NK-92 (cell line): ENCODE measurements around the gene RACGAP1.

Experiments
- DNase-seq: peaks from one replicate; lab custom pipeline; 2025; ENCODE audit not compliant: unreplicated experiment; lab: John Stamatoyannopoulos, UW

Gene RACGAP1

DNA sequence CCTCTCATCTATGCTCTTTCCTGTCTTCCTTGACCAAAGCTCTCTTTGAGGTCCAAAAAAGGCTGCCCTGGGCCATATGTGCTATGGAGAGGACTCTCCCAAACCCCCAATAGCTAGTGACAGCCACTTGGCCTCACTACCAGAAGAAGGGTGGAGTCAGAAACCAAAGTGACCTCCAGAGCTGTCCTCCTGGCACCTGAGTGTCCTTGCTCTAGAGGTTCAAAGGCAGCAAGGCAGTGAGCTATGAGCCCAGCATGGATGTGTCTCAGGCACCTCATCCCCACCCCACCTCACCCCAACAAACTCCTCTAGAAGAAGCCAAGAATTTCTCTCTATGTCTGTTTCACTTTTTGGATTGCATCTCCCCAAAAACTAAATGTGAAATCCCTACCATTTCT lies 67.7 kb downstream of the RACGAP1 start:
- no peak for DNase-seq

- no peak for DNase-seq
These were observed 68.4 kb downstream of the RACGAP1 start for GRCh38 chr12:49956663-49957569.

GRCh38 chr12:49955899-49956662 lies 69.2 kb downstream of the RACGAP1 start:
- DNase-seq: no peak

DNA sequence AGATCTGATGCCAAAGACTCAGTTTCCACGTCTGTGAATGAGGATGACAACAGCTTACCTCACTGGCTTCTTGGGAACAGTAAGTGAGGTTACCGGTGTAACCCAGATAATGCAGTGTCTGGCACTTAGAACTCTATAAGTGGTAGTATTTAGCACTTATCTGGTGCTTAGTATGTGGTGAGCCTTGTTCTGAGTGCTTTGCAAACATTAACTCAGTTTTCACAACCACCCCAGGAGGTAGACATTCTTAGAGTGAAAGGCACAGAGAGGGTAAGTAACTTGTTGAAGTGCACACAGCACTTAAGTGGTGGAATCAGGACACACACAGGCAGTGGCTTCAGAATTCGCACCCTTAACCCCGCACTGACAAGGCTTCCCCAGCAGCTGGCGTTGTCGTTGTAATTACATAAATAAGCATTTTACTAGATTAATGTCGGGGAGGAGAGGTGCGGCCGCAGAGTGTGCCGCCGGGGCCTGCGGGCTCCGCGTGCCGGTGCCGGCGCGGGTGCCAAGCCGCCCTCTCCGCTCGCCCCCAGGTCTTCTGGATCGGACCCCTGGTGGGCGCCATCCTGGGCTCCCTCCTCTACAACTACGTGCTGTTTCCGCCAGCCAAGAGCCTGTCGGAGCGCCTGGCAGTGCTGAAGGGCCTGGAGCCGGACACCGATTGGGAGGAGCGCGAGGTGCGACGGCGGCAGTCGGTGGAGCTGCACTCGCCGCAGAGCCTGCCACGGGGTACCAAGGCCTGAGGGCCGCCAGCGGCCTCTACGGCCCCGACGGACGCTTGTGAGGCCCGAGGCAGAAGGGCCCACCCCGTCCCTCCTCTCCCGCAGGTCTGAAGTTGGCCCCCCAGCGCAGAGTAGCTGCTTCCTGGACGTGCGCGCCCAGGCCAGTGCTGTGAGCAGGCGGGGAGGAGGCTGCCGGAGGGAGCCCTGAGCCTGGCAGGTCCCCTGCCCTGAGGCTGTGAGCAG lies 70.1 kb downstream of the RACGAP1 start:
- no peak for DNase-seq

- DNase-seq: no peak
These were observed 71.1 kb downstream of the RACGAP1 start for GRCh38 chr12:49953961-49954846.

GRCh38 chr12:49953151-49953550 lies 72.1 kb downstream of the RACGAP1 start:
- no peak for DNase-seq

DNA sequence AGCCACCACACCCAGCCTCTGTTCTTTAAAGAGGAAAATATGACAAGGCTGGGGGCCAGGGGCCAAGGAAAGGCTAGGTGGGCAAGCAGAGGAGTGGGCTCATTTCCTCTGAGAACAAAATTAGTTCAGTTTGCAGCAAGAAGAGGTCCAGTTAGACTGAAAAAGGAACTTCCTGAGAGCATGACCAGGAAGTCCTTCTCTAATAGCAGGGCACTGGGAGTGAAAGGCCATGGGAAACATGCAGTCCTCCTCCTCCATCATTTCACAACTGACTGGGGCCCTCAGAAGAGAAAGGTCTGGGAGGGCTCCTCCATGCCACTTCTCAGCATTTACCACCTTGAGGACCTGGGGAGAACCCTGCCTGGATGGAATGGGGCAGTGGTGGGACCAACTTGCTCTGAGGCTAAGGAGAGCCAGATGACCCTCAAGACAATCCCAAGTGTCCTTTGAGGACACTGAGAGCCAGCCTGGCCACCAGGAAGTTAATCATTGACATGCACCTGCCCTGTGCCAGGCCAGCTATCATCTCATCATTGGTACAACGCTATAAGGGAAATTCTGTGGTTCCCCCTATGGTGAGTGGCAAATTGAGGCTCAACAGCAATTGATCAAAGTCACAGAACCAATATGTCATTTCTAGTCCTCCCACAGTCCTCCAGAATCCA lies 72.8 kb downstream of the RACGAP1 start:
- DNase-seq: no peak

- DNase-seq: no peak
These were observed 73.7 kb downstream of the RACGAP1 start for GRCh38 chr12:49951411-49952240.

GRCh38 chr12:49950273-49951251 lies 74.7 kb downstream of the RACGAP1 start, which contains the start of gene AQP2:
Gene AQP2 (plus strand): TSS chr12:49950737. CDS start chr12:49950831, 94 bp downstream.
- no peak for DNase-seq

DNA sequence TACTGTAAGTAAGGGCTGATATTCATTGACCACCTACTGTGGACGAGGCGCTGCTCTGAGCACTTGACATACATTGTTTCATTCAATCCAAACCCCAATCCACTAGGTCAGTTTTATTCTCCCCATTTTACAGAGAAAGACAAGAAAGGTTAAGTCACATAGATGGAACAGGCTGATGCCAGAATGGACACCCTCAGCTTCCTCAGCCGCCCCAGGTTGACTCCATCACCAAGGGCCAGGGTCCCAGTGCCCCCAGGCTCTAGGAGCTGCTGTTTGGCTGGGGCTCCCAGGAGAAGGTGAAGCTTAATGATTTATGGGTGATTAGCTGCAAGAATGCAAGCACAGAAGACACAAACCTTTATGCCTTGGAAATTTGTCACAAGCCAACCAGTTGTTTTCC lies 75.4 kb downstream of the RACGAP1 start:
- no peak for DNase-seq

DNA sequence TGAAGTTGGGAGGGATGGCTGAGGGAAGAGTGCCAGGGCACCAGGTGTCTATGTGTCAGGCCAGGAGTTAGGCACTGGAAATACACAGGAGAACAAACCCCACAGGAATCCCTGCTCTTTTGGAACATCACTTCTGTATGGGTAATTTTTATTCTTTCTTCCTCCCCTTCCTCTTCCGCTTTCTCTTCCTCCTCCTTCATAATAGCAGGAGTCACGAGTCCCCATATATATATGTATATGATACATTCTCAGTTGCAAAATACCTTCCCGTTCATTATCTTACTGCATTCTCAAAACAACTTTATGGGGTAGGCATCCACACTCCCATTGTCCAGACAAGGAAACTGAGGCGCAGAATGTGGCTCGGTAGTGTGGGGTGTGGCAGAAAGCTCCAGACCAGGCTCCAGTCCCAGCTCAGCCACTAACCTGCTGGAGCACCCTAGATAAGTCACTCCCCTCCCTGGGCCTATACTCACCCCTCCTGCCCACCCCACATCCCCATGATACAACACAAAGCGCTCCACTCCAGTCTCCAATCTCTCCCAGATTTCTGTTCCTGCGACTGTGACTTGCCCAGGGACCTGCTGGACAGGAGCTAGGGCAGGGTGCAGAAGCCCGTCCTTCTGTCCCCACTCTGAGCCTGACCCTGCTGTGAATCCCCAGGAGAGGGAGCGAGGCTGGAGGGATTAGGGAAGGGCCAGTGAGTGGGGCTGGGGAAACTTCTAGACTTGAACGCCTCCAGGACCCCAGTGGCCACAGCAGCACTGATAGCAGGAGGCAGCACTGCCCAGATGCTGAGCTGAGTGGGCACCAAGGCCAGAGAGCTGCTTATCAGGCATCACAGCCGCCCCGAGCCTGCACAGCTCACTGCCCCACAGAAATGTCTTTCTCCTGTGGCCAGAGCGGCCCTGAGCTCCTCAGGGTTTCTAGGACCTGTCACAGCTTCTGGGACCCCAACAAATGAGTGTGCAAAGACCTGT lies 76.1 kb downstream of the RACGAP1 start:
- DNase-seq: no peak

DNA sequence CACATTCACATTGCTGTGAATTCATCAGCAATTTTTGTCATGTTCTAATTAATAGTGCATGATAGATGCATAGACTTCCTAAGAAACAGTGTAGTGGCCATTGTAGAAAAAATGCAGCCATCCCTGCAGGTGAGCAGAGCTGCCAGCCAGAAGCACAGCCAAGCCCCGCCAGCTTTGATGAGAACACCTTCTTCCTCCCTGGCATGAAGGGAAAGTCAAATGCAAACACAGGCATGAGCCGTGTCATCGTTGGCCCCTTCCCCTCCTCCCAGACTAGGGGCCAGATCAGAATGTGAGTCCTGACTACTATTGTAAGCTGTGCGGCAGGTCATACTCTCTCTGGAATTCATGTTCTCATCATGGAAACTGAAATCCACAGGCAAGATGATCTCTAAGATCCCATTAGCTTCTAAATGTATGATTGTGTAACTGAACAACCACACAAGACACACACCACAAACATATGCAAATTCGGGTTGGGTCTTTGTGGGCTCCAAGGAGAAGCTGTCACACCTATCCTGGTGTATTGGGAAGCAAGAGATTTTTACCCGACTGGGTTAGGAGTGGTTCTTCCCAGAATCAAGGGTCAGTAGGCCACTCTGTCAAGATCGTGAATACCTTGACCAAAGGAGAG lies 77.6 kb downstream of the RACGAP1 start:
- DNase-seq: no peak

DNA sequence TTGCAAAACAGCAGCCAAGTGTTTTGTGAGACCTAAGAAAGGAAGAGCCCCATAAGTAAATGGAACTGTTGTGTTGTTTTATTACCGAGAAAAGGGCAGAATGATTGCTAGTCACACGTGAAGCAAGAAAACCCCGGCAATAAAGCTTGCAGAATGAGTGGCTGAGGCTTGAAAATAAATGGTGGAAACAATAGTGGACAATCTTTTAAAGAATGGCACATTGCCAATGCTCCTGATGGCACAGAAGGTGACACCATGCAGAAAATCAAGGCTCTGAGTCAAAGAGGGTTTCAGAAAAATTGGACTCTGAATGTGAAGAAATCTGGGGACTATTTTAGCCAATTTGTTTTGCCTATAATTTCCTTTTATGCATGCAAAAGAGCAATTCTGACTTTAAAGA lies 78.8 kb downstream of the RACGAP1 start:
- DNase-seq: no peak

DNA sequence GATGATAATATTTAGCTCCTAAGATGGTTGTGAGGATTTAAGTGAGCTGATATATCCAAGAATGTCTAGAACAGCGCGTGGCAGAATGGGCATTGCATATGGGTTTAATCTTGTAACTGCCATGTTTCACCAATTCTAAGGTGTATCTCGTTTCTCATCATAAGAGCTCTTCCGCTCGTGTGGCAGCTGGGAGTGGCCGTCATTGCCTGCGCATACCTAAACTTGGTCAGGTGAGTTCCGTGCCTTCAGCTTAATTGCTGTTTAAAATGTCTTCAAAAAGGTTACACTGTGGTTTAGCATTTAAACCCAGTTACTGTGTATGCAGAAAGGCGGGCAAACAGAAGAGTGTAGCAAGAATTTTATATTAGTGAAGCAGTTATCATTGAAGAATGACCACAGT lies 79.2 kb downstream of the RACGAP1 start:
- no peak for DNase-seq

DNA sequence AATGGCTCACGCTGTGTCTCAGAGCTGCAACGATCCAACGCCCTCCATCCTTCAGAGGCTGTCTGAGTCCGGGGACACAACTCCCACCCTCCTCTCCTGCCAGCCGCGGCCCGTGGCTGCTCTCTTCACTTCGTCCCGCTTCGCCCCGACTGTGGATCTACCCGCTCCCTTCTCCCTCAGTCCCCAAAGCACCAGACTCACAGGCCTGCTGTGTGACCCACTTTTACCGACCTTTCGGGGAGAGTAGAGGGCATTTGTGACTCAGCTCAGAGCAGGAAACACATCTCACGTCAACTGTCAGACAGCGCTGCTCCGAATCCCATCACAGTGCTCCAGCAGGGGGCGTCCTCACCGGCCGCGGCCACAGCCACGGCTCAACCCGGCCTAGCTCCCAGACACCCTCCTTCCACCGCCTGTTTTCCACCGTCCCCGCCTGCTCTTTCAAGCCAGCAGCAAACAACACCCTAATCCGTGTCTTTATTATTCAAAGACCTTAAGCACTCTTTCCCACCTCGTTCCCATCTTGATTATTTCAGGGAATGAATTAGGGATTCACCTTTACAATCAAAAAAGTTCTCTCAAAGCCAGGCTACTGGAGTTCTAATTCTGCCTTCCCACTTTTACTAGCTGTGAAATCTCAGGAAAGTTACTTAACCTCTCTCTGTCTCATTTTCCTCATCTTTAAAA lies 79.8 kb downstream of the RACGAP1 start:
- DNase-seq: no peak
